HepG2 (cell line): Measurements from ENCODE around the gene SKP1. TPM values are rescaled to one million over a fixed set of nuclear protein-coding genes. Genes with fewer than 3 reads are reported as not detected.

Experiments used
- FOXO1 ChIP-seq: sonication (generic); formaldehyde crosslinking; IDR thresholded peaks from 2 replicates; pipeline ENCODE4 v1.4.0; 2020; ENCODE audit warnings: missing genetic modification reagents
- HNF4A ChIP-seq: sonication (generic); formaldehyde crosslinking; IDR thresholded peaks from 2 replicates; pipeline ENCODE4 v1.4.0; 2020; ENCODE audit warnings: missing genetic modification reagents
- HNRNPLL ChIP-seq: fragments of 200-400 bp; formaldehyde crosslinking; IDR thresholded peaks from 2 replicates; pipeline ENCODE4 v1.6.1; 2017; ENCODE audit warnings: mild to moderate bottlenecking, low read depth, low read length; ENCODE audit not compliant: poor library complexity, severe bottlenecking
- HOXA3 ChIP-seq: sonication (generic); formaldehyde crosslinking; IDR thresholded peaks from 2 replicates; pipeline ENCODE4 v1.5.0; 2020; ENCODE audit warnings: missing genetic modification reagents
- IKZF4 ChIP-seq: sonication (generic); formaldehyde crosslinking; IDR thresholded peaks from 2 replicates; pipeline ENCODE4 v1.5.1; 2020; ENCODE audit warnings: borderline replicate concordance, mild to moderate bottlenecking, low read depth, missing genetic modification reagents; ENCODE audit errors: not compliant biosample characterization
- MXI1 ChIP-seq: IDR thresholded peaks from 3 replicates; pipeline ENCODE4 v1.6.1; 2012; ENCODE audit warnings: low read depth, low read length, inconsistent platforms, borderline replicate concordance
- NFYB ChIP-seq: sonication (generic); formaldehyde crosslinking; IDR thresholded peaks from 2 replicates; pipeline ENCODE4 v1.4.0; 2020; ENCODE audit warnings: missing genetic modification reagents
- POGZ ChIP-seq: sonication (generic); formaldehyde crosslinking; IDR thresholded peaks from 2 replicates; pipeline ENCODE4 v1.4.0; 2020; ENCODE audit warnings: mild to moderate bottlenecking, missing genetic modification reagents
- POLR2G ChIP-seq: fragments of 200-400 bp; formaldehyde crosslinking; IDR thresholded peaks from 2 replicates; pipeline ENCODE4 v1.6.1; 2018; ENCODE audit warnings: mild to moderate bottlenecking, low read depth, low read length, moderate library complexity
- SRY ChIP-seq: sonication (generic); formaldehyde crosslinking; IDR thresholded peaks from 2 replicates; pipeline ENCODE4 v1.8.0; 2022; ENCODE audit warnings: mild to moderate bottlenecking, missing genetic modification reagents
- TBP ChIP-seq: sonication (generic); formaldehyde crosslinking; IDR thresholded peaks from 2 replicates; pipeline ENCODE4 v1.5.0; 2020; ENCODE audit warnings: missing genetic modification reagents
- ZNF136 ChIP-seq: sonication (generic); formaldehyde crosslinking; IDR thresholded peaks from 2 replicates; pipeline ENCODE4 v1.8.1; 2022; ENCODE audit warnings: low read depth, mild to moderate bottlenecking, moderate library complexity, missing genetic modification reagents
- ZNF230 ChIP-seq: sonication (generic); formaldehyde crosslinking; IDR thresholded peaks from 2 replicates; pipeline ENCODE4 v1.4.0; 2020; ENCODE audit warnings: mild to moderate bottlenecking, missing genetic modification reagents
- ZNF234 ChIP-seq: sonication (generic); formaldehyde crosslinking; conservative IDR thresholded peaks from 2 replicates; pipeline ENCODE4 v1.5.1; 2020; ENCODE audit warnings: mild to moderate bottlenecking, missing genetic modification reagents
- ZNF331 ChIP-seq: sonication (generic); formaldehyde crosslinking; IDR thresholded peaks from 2 replicates; pipeline ENCODE4 v1.4.0; 2020; ENCODE audit warnings: missing genetic modification reagents
- ZNF354B ChIP-seq: sonication (generic); formaldehyde crosslinking; IDR thresholded peaks from 2 replicates; pipeline ENCODE4 v1.8.0; 2022; ENCODE audit warnings: mild to moderate bottlenecking, missing genetic modification reagents
- ZNF501 ChIP-seq: sonication (generic); formaldehyde crosslinking; IDR thresholded peaks from 2 replicates; pipeline ENCODE4 v1.5.1; 2020; ENCODE audit warnings: mild to moderate bottlenecking, moderate library complexity, missing genetic modification reagents
- ZNF570 ChIP-seq: sonication (generic); formaldehyde crosslinking; IDR thresholded peaks from 2 replicates; pipeline ENCODE4 v1.4.0; 2020; ENCODE audit warnings: mild to moderate bottlenecking, missing genetic modification reagents, borderline replicate concordance
- ZNF703 ChIP-seq: sonication (generic); formaldehyde crosslinking; IDR thresholded peaks from 2 replicates; pipeline ENCODE4 v1.5.1; 2020; ENCODE audit warnings: missing genetic modification reagents, mild to moderate bottlenecking, moderate library complexity, borderline replicate concordance
- ZNF775 ChIP-seq: sonication (generic); formaldehyde crosslinking; IDR thresholded peaks from 2 replicates; pipeline ENCODE4 v1.4.0; 2020; ENCODE audit warnings: missing genetic modification reagents, mild to moderate bottlenecking, moderate library complexity, borderline replicate concordance
- polyA plus RNA-seq, 8 experiments: library from polyadenylated mRNA; depleted of rRNA in 3 of 8; stranded (reverse) in 7 of 8; unstranded in 1 of 8; fragments of >200 nt; fragmentation: Illumina TruSeq in 4 of 8; extraction: Trizol in 4 of 8; gene quantifications; 2 replicates each; pipeline versions ENCODE4 v1.2.1 to v1.2.3, GENCODE V29; 2011 to 2016; ENCODE audit warnings: low read depth in 4 of 8, missing spikeins in 1 of 8, mixed read lengths in 1 of 8; ENCODE audit not compliant: insufficient read depth in 1 of 8
- total RNA-seq, 5 experiments: library from RNA; depleted of rRNA; stranded (reverse); fragments of >200 nt; fragmentation: Illumina TruSeq; extraction: Trizol; gene quantifications; 2 replicates each; pipeline ENCODE4 v1.2.3, GENCODE V29; 2016; ENCODE audit warnings: low read depth in 1 of 5
- TF ChIP-seq, protein P1 (sequence below): sonication (generic); formaldehyde crosslinking; IDR thresholded peaks from 2 replicates; pipeline ENCODE4 v1.4.0; 2020; ENCODE audit warnings: missing genetic modification reagents
- TF ChIP-seq, protein P2 (sequence below): sonication (generic); formaldehyde crosslinking; IDR thresholded peaks from 2 replicates; pipeline ENCODE4 v1.4.0; 2020; ENCODE audit warnings: missing genetic modification reagents
- TF ChIP-seq, protein P3 (sequence below): sonication (generic); formaldehyde crosslinking; conservative IDR thresholded peaks from 2 replicates; pipeline ENCODE4 v1.4.0; 2020; ENCODE audit warnings: missing genetic modification reagents
- TF ChIP-seq, protein P4 (sequence below): sonication (generic); formaldehyde crosslinking; IDR thresholded peaks from 2 replicates; pipeline ENCODE4 v1.8.0; 2022; ENCODE audit warnings: missing genetic modification reagents, mild to moderate bottlenecking, borderline replicate concordance
- TF ChIP-seq, protein P5 (sequence below): sonication (generic); formaldehyde crosslinking; IDR thresholded peaks from 2 replicates; pipeline ENCODE4 v1.4.0; 2020; ENCODE audit warnings: low read depth, mild to moderate bottlenecking, missing genetic modification reagents

Gene SKP1
- total and polyA plus RNA-seq, 2 of the 13 experiments (the other 11 are each of a cell fraction or from before 2014, with no cell fraction given) = 134 to 340 TPM

DNA sequence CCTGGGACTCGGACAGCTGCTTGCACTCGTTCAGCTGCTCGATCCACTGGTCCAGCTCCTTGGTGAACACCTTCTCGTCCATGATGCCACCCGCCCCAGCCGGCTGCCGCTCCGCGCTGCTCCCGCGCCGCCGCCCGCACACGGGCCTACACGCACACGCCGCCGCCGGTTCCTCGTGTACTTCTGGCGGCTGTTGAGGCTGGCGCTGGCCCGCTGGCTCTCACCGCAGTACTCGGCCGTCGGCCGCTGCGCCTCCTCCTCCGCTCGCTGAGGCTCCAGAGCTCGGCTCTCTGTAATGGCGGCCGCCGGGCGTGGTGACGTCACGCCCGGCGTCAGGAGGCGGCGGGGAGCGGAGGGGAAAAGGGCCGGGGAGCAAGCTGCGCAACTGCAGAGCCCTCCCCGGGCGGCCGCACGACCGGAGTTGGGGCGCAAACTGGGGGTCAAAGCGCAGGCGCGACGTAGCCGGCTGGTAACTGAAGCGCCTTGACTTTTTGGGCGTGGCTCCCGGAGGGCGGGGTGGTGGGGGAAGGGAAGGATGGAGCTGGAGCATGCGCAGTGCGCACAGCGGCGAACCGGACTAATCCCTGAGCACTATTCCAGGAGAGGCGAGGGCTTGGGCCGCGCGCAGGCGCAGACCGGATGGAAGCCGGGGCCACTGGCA is 49.2 kb upstream of the SKP1 start, which contains the start of gene PPP2CA (continued):
- TF ChIP-seq ZNF136 (peak; percentile 21; the same call in 1 of the 2 replicates), HNRNPLL (peak; percentile 96), ZNF775 (no peak), NFYB (CRISPR knock-in tag) (no peak), POLR2G (peak; percentile 83), ZNF703 (CRISPR knock-in tag) (peak; percentile 57; the same call in 1 of the 2 replicates), MXI1 (peak; percentile 9; the same call in 1 of the 3 replicates), ZNF234 (CRISPR knock-in tag) (no peak), SRY (CRISPR knock-in tag) (peak; percentile 80; the same call in 1 of the 2 replicates), IKZF4 (CRISPR knock-in tag) (peak; percentile 21), ZNF354B (CRISPR knock-in tag) (peak; percentile 60; the same call in 1 of the 2 replicates), ZNF570 (CRISPR knock-in tag) (no peak), HOXA3 (CRISPR knock-in tag) (peak; percentile 99), ZNF501 (CRISPR knock-in tag) (peak; percentile 93), HNF4A (CRISPR knock-in tag) (no peak), ZNF331 (CRISPR knock-in tag) (peak; percentile 99), POGZ (CRISPR knock-in tag) (0 out of 2 replicates have a peak, but pooled peaks have one; percentile 32), FOXO1 (CRISPR knock-in tag) (peak; percentile 10; the same call in 1 of the 2 replicates), ZNF230 (0 out of 2 replicates have a peak, but pooled peaks have one; percentile 65), TBP (CRISPR knock-in tag) (0 out of 2 replicates have a peak, but pooled peaks have one; percentile 55)
- TF ChIP-seq, protein P1, sequence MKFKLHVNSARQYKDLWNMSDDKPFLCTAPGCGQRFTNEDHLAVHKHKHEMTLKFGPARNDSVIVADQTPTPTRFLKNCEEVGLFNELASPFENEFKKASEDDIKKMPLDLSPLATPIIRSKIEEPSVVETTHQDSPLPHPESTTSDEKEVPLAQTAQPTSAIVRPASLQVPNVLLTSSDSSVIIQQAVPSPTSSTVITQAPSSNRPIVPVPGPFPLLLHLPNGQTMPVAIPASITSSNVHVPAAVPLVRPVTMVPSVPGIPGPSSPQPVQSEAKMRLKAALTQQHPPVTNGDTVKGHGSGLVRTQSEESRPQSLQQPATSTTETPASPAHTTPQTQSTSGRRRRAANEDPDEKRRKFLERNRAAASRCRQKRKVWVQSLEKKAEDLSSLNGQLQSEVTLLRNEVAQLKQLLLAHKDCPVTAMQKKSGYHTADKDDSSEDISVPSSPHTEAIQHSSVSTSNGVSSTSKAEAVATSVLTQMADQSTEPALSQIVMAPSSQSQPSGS (CRISPR knock-in tag) = peak; percentile 87
- TF ChIP-seq, protein P2, sequence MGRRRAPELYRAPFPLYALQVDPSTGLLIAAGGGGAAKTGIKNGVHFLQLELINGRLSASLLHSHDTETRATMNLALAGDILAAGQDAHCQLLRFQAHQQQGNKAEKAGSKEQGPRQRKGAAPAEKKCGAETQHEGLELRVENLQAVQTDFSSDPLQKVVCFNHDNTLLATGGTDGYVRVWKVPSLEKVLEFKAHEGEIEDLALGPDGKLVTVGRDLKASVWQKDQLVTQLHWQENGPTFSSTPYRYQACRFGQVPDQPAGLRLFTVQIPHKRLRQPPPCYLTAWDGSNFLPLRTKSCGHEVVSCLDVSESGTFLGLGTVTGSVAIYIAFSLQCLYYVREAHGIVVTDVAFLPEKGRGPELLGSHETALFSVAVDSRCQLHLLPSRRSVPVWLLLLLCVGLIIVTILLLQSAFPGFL = no peak
- TF ChIP-seq, protein P3, sequence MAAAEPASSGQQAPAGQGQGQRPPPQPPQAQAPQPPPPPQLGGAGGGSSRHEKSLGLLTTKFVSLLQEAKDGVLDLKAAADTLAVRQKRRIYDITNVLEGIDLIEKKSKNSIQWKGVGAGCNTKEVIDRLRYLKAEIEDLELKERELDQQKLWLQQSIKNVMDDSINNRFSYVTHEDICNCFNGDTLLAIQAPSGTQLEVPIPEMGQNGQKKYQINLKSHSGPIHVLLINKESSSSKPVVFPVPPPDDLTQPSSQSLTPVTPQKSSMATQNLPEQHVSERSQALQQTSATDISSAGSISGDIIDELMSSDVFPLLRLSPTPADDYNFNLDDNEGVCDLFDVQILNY = no peak
- TF ChIP-seq, protein P4, sequence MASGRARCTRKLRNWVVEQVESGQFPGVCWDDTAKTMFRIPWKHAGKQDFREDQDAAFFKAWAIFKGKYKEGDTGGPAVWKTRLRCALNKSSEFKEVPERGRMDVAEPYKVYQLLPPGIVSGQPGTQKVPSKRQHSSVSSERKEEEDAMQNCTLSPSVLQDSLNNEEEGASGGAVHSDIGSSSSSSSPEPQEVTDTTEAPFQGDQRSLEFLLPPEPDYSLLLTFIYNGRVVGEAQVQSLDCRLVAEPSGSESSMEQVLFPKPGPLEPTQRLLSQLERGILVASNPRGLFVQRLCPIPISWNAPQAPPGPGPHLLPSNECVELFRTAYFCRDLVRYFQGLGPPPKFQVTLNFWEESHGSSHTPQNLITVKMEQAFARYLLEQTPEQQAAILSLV (CRISPR knock-in tag) = peak; percentile 80; the same call in 1 of the 2 replicates
- TF ChIP-seq, protein P5, sequence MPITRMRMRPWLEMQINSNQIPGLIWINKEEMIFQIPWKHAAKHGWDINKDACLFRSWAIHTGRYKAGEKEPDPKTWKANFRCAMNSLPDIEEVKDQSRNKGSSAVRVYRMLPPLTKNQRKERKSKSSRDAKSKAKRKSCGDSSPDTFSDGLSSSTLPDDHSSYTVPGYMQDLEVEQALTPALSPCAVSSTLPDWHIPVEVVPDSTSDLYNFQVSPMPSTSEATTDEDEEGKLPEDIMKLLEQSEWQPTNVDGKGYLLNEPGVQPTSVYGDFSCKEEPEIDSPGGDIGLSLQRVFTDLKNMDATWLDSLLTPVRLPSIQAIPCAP (CRISPR knock-in tag) = no peak
